Measurements from ENCODE around the gene RAC2. TPM values are rescaled to one million over a fixed set of nuclear protein-coding genes. Genes with fewer than 3 reads are reported as not detected.

RAC2 gene
- total RNA-seq, 1 donor from 2014 or later = not detected

DNA sequence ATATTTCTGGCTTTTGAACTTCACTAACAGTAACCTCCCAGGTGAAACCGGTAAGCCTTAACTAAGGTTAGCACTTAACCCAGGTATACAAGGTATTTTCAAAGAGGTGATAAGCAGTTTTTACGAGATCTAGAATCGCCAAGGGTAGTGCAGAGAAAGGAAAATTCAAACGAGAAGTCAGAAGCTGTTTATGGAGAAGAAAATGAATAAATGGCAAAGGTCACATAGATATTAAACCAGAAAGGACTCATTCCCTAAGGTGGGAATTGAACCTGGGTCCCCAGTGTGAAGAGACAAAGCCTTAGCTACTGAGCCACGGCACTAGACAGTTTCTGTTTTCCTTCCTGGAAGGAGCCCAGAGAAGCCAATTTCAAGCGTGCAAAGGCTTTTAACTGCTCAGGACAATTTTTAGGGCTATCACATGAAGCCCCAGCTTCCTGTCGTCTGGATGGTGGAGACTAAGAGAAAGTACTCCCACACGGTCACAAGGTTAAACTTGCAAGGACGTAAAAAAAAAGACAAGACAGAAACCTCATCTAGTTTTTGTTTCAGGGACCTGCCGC, 50.4 kb downstream of the RAC2 start:
- DNase-seq = no peak
- Mint-ChIP-seq H3K4me1 (ENCODE audit: low read depth, unreplicated experiment) (peaks cover 5% of the 10 kb centered on the region), H3K27ac (ENCODE audit: unreplicated experiment) (no peak overlapping the region), H3K4me3 (ENCODE audit: unreplicated experiment) (no peak overlapping the region), H3K36me3 (ENCODE audit: unreplicated experiment) (peaks cover 11% of the 10 kb centered on the region), H3K9me3 (ENCODE audit: unreplicated experiment) (peaks cover 2% of the 10 kb centered on the region), H3K27me3 (ENCODE audit: unreplicated experiment) (peaks cover 3% of the 10 kb centered on the region)
- TF ChIP-seq, protein P1, sequence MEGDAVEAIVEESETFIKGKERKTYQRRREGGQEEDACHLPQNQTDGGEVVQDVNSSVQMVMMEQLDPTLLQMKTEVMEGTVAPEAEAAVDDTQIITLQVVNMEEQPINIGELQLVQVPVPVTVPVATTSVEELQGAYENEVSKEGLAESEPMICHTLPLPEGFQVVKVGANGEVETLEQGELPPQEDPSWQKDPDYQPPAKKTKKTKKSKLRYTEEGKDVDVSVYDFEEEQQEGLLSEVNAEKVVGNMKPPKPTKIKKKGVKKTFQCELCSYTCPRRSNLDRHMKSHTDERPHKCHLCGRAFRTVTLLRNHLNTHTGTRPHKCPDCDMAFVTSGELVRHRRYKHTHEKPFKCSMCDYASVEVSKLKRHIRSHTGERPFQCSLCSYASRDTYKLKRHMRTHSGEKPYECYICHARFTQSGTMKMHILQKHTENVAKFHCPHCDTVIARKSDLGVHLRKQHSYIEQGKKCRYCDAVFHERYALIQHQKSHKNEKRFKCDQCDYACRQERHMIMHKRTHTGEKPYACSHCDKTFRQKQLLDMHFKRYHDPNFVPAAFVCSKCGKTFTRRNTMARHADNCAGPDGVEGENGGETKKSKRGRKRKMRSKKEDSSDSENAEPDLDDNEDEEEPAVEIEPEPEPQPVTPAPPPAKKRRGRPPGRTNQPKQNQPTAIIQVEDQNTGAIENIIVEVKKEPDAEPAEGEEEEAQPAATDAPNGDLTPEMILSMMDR (IDR thresholded peaks at IDR 0.05; ENCODE audit: partially characterized antibody, unreplicated experiment) = no peak

DNA sequence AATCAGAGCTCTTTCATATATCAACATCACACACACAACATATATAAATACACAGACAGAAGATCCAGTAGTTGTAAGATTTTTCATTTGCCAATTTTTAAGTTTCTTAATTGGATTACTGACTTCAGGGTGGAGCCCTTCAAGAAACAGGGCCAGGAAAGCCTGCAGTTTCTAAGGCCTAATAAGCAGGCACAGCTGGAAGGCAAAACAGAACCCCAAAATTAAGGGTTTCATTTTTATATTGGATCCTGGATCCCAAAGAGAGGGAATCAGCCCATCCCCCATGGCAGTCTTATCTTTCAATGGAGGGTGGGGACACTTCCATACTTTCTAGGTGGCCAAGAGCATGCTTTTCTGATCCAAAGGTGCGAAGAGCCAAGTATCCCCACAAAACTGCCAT, 51.3 kb downstream of the RAC2 start:
- no peak for DNase-seq
- Mint-ChIP-seq H3K4me3 (ENCODE audit: unreplicated experiment) (no peak overlapping the region), H3K9me3 (ENCODE audit: unreplicated experiment) (peaks cover 2% of the 10 kb centered on the region), H3K36me3 (ENCODE audit: unreplicated experiment) (peaks cover 11% of the 10 kb centered on the region), H3K27ac (ENCODE audit: unreplicated experiment) (no peak overlapping the region), H3K27me3 (ENCODE audit: unreplicated experiment) (peaks cover 3% of the 10 kb centered on the region), H3K4me1 (ENCODE audit: low read depth, unreplicated experiment) (peaks cover 3% of the 10 kb centered on the region)
- TF ChIP-seq, protein P1 (IDR thresholded peaks at IDR 0.05; ENCODE audit: partially characterized antibody, unreplicated experiment) = no peak

DNA sequence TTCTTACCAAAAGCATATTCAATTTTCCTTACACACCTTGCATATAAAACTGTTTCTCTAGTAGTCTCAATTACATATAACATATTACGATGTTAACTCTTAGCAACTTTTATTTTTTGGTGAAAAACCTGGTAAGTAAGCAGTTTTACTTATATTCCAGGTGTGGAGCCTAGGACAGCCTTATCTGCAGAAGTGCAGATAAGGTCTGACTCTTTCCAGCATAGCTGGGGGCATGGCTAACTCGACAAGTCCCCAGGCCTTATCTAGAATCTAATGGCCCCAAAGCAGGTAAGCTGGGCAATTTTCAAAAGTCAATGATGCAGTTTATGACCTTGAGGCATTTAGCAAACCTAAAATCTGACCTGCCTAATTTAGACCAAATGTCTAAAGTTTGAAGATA, 51.9 kb downstream of the RAC2 start:
- TF ChIP-seq, protein P1 (IDR thresholded peaks at IDR 0.05; ENCODE audit: partially characterized antibody, unreplicated experiment) = no peak
- peaks cover 5% of the 10 kb centered on the region for H3K27me3 Mint-ChIP-seq (ENCODE audit: unreplicated experiment)
- peaks cover 11% of the 10 kb centered on the region for H3K36me3 Mint-ChIP-seq (ENCODE audit: unreplicated experiment)
- H3K4me3 Mint-ChIP-seq (ENCODE audit: unreplicated experiment) = no peak overlapping the region
- H3K27ac Mint-ChIP-seq (ENCODE audit: unreplicated experiment) = no peak overlapping the region
- H3K4me1 Mint-ChIP-seq (ENCODE audit: low read depth, unreplicated experiment) = peaks cover 4% of the 10 kb centered on the region
- H3K9me3 Mint-ChIP-seq (ENCODE audit: unreplicated experiment) = no peaks in the 10 kb centered on the region
- no peak for DNase-seq

DNA sequence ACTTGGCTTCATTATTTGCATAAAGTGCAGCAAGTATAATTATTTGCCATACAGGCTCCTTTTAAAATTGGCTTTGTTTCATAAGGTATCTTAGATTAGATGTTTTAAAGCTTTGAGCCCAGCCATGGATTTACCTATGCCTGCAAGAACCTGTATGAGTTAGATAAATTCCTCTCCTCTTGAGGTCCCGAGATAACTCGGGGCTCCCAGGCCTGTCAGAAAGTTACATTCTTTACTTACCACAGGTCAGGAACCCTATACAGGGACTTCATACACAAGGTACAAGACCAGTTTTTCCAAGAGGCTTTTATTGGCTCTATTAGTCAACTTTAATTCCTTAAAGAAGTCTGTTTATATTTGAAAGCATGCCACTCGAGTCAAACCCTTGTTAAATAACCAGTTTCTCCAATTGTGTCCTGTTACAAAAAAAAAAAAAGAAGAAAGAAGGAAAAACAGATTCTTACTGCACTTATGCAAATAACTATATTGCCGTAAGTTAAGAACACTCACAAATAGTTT, 53.7 kb downstream of the RAC2 start:
- peaks cover 4% of the 10 kb centered on the region for H3K4me1 Mint-ChIP-seq (ENCODE audit: low read depth, unreplicated experiment)
- peaks cover 5% of the 10 kb centered on the region for H3K27me3 Mint-ChIP-seq (ENCODE audit: unreplicated experiment)
- no peak overlapping the region for H3K4me3 Mint-ChIP-seq (ENCODE audit: unreplicated experiment)
- TF ChIP-seq, protein P1 (IDR thresholded peaks at IDR 0.05; ENCODE audit: partially characterized antibody, unreplicated experiment) = no peak
- DNase-seq = no peak
- H3K9me3 Mint-ChIP-seq (ENCODE audit: unreplicated experiment) = peaks cover 4% of the 10 kb centered on the region
- H3K36me3 Mint-ChIP-seq (ENCODE audit: unreplicated experiment) = peaks cover 11% of the 10 kb centered on the region
- no peak overlapping the region for H3K27ac Mint-ChIP-seq (ENCODE audit: unreplicated experiment)

DNA sequence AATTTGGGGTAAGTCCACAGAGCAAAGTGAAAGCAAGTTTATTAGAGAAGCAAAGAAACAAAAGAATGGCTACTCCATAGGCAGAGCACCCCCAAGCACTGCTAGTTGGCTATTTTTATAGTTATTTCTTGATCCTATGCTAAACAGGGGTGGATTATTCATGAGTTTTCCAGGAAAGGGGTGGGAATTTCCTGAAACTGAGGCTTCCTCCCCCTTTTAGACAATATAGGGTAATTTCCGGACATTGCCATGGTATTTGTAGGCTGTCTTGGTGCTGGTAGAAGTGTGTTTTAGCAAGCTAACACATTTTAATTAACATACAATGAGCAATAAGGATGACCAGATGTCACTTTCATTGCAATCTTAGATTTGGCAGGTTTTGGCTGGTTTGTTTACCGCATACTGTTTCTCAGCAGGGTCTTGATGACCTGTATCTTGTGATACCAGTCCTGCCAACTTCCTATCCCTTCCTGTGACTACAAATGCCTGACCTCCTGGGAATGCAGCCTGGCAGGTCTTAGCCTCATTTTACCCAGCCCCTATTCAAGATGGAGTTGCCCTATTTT, 55.1 kb downstream of the RAC2 start:
- Mint-ChIP-seq H3K4me1 (ENCODE audit: low read depth, unreplicated experiment) (peaks cover 2% of the 10 kb centered on the region), H3K36me3 (ENCODE audit: unreplicated experiment) (peaks cover 2% of the 10 kb centered on the region), H3K9me3 (ENCODE audit: unreplicated experiment) (peaks cover 4% of the 10 kb centered on the region), H3K27me3 (ENCODE audit: unreplicated experiment) (peaks cover 2% of the 10 kb centered on the region), H3K27ac (ENCODE audit: unreplicated experiment) (no peak overlapping the region), H3K4me3 (ENCODE audit: unreplicated experiment) (no peak overlapping the region)
- DNase-seq = no peak
- TF ChIP-seq, protein P1 (IDR thresholded peaks at IDR 0.05; ENCODE audit: partially characterized antibody, unreplicated experiment) = no peak
